K562 (cell line): Measurements from ENCODE around the gene SPEG. TPM values are rescaled to one million over a fixed set of nuclear protein-coding genes. Genes with fewer than 3 reads are reported as not detected.

Experiments used
- ARID4B ChIP-seq: sonication (generic); formaldehyde crosslinking; IDR thresholded peaks from 2 replicates; pipeline ENCODE4 v1.8.0; 2022; ENCODE audit warnings: mild to moderate bottlenecking, missing genetic modification reagents
- BCLAF1 ChIP-seq, 2 experiments: fragments of 450-650 bp in 1 of 2; IDR thresholded peaks; 2 replicates each; pipeline ENCODE4 v1.6.1; 2011 to 2017; ENCODE audit warnings: low read depth in 2 of 2, antibody characterized with exemption in 1 of 2, borderline replicate concordance in 1 of 2, low read length in 1 of 2, mild to moderate bottlenecking in 1 of 2, mixed read lengths in 1 of 2; ENCODE audit not compliant: control insufficient read depth in 1 of 2
- E2F1 ChIP-seq: sonication (generic); formaldehyde crosslinking; IDR thresholded peaks from 2 replicates; pipeline ENCODE4 v1.8.1; 2023; ENCODE audit warnings: mild to moderate bottlenecking, missing genetic modification reagents, moderate library complexity
- HOXB6 ChIP-seq: fragments of 250-450 bp; sonication (Bioruptor Pico); IDR thresholded peaks from 2 replicates; pipeline ENCODE4 v1.5.1; 2022; ENCODE audit warnings: mild to moderate bottlenecking, borderline replicate concordance
- JUNB ChIP-seq: fragments of 450-650 bp; formaldehyde crosslinking; conservative IDR thresholded peaks from 2 replicates; pipeline ENCODE4 v1.4.0; 2020; ENCODE audit warnings: mild to moderate bottlenecking
- KDM4B ChIP-seq, 2 experiments: fragments of 450-650 bp in 1 of 2; sonication (generic) in 1 of 2; IDR thresholded peaks; 2 replicates each; pipeline ENCODE4 v1.6.1; 2016 to 2017; ENCODE audit warnings: borderline replicate concordance in 2 of 2, antibody characterized with exemption in 1 of 2, low read depth in 1 of 2, mild to moderate bottlenecking in 1 of 2
- POLR3G ChIP-seq: IDR thresholded peaks from 2 replicates; pipeline ENCODE4 v1.6.1; 2011; ENCODE audit not compliant: insufficient read length, insufficient replicate concordance; ENCODE audit errors: extremely low read depth
- RAD21 ChIP-seq, 2 experiments: fragments of 250-450 bp in 1 of 2; fragments of 450-650 bp in 1 of 2; sonication (Bioruptor Pico) in 1 of 2; formaldehyde crosslinking in 1 of 2; IDR thresholded peaks in 1 of 2; conservative IDR thresholded peaks in 1 of 2; 2 replicates each; pipeline versions ENCODE4 v1.4.0 to v1.8.0; 2020 to 2022; ENCODE audit warnings: mild to moderate bottlenecking in 2 of 2, moderate library complexity in 1 of 2
- RBFOX2 ChIP-seq: fragments of 200-400 bp; formaldehyde crosslinking; IDR thresholded peaks from 2 replicates; pipeline ENCODE4 v1.6.1; 2017; ENCODE audit warnings: low read depth, mild to moderate bottlenecking, low read length, moderate library complexity
- RFX7 ChIP-seq: fragments of 250-450 bp; sonication (Bioruptor Pico); IDR thresholded peaks from 2 replicates; pipeline ENCODE4 v1.5.1; 2021; ENCODE audit warnings: mild to moderate bottlenecking
- SMARCA4 ChIP-seq: fragments of 450-650 bp; IDR thresholded peaks from 2 replicates; pipeline ENCODE4 v1.6.1; 2016
- TAF7 ChIP-seq: fragments of 450-650 bp; IDR thresholded peaks from 2 replicates; pipeline ENCODE4 v1.6.1; 2016; ENCODE audit warnings: missing genetic modification characterization, missing compliant biosample characterization
- ZBTB1 ChIP-seq: sonication (generic); formaldehyde crosslinking; IDR thresholded peaks from 2 replicates; pipeline ENCODE4 v1.8.1; 2023; ENCODE audit warnings: missing genetic modification reagents, low read depth, mild to moderate bottlenecking, borderline replicate concordance
- ZBTB43 ChIP-seq: sonication (generic); formaldehyde crosslinking; IDR thresholded peaks from 2 replicates; pipeline ENCODE4 v1.8.0; 2023; ENCODE audit warnings: mild to moderate bottlenecking, missing genetic modification reagents
- ZFP1 ChIP-seq: fragments of 450-650 bp; formaldehyde crosslinking; IDR thresholded peaks from 2 replicates; pipeline ENCODE4 v1.4.0; 2020; ENCODE audit warnings: mild to moderate bottlenecking, mixed read lengths
- ZNF408 ChIP-seq: fragments of 250-450 bp; sonication (Bioruptor Pico); IDR thresholded peaks from 2 replicates; pipeline ENCODE4 v1.4.0; 2020; ENCODE audit warnings: low read depth, mild to moderate bottlenecking, moderate library complexity
- ZSCAN29 ChIP-seq: fragments of 450-650 bp; IDR thresholded peaks from 2 replicates; pipeline ENCODE4 v1.6.1; 2017
- polyA plus RNA-seq, 8 experiments: library from polyadenylated mRNA; depleted of rRNA in 4 of 8; stranded (reverse) in 5 of 8; unstranded in 3 of 8; fragments of >200 nt; fragmentation: Nextera tagmentation in 2 of 8; fragmentation: Illumina TruSeq in 1 of 8; extraction: Ambion mirVana in 2 of 8; extraction: Trizol in 1 of 8; gene quantifications; 2 replicates each; pipeline versions ENCODE4 v1.2.1 to v1.2.3, GENCODE V29; 2011 to 2014; ENCODE audit warnings: inconsistent platforms in 1 of 8, missing spikeins in 1 of 8
- total RNA-seq, 7 experiments: library from RNA; depleted of rRNA in 6 of 7; stranded (reverse); fragments of >200 nt in 6 of 7; fragmentation: Illumina TruSeq in 2 of 7; extraction: Trizol in 2 of 7; gene quantifications; 2 replicates each; pipeline versions ENCODE4 v1.2.1 to v1.2.3, GENCODE V29; 2011 to 2021; ENCODE audit warnings: low replicate concordance in 1 of 7

Gene SPEG
- total and polyA plus RNA-seq, 9 of the 15 experiments (the other 6 are each of a cell fraction or from before 2014, with no cell fraction given): 0.49 to 8.7 (median 3.0) TPM

DNA sequence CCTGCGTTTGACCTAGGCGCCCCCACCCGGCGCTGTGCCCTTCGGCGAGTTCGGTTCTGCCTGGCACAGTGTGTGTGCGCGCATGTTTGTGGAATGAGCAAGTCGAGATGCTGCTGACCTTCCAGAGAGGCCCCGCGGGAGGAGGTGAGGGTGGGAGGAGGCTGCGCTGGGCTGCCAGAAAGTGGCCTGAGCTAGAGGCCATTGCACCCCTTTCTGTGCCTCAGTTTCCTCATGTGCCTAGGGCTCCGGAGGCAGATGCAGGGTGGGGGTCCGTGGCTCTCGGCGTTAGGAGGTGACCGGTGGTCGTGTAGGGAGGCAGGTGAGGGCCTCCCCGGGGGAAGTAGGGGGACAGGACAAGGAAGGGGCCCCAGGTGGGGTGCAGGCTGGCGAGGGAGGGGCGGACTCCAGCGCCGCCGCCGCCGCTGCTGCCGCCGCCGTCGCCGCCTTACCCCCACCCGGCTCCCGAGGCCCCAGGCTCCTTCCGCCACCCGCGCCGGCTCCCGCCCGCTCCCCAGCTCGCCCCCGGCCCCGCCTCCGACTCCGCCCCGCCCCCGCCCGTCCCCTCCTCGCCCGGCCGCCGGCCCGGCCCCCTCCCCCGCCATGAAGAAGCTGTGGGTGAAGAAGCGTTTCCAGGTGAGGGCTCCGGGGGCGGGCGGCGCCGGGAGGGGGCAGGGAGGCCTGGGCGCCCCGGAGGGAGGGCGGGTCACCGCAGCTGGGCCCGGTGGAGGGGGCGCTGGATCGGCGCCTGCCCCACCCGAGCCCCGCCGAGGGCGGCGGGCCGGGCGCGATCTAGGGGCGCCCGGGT lies 7.0 kb downstream of the SPEG start (continued):
- TF ChIP-seq ARID4B (CRISPR knock-in tag) (no peak), E2F1 (CRISPR knock-in tag) (no peak), BCLAF1 (IDR thresholded peaks at IDR 0.05; ENCODE audit: borderline replicate concordance in 1 of 2, control insufficient read depth in 1 of 2, low read depth in 2 of 2, low read length in 1 of 2) (no peak), ZSCAN29 (no peak), ZBTB1 (CRISPR knock-in tag) (no peak), ZBTB43 (CRISPR knock-in tag) (no peak), RAD21 (CRISPR knock-in tag; conservative IDR thresholded peaks at IDR 0.05 in 1 of 2, IDR thresholded peaks at IDR 0.05 in 1 of 2) (no peak), JUNB (CRISPR knock-in tag) (no peak), SMARCA4 (no peak), RFX7 (CRISPR knock-in tag) (no peak), TAF7 (no peak), ZNF408 (CRISPR knock-in tag) (no peak), POLR3G (no peak), HOXB6 (CRISPR knock-in tag) (no peak), RBFOX2 (peak; percentile 59), KDM4B (IDR thresholded peaks at IDR 0.05; ENCODE audit: borderline replicate concordance in 2 of 2, low read depth in 1 of 2) (no peak), ZFP1 (CRISPR knock-in tag) (no peak)
